SK-N-SH (cell line): ENCODE measurements around the gene EP400.

ENCODE experiments used
- CTCF ChIP-seq: fragments of 200-600 bp; sonication (generic); IDR thresholded peaks from 2 replicates; pipeline ENCODE4 v1.6.1; 2017; ENCODE audit warnings: antibody characterized with exemption, mild to moderate bottlenecking, moderate library complexity
- EZH2phosphoT487 ChIP-seq: fragments of 200-600 bp; sonication (generic); IDR thresholded peaks from 2 replicates; pipeline ENCODE4 v1.6.1; 2017; ENCODE audit warnings: low read depth, mixed run types, mild to moderate bottlenecking, antibody characterized with exemption, moderate library complexity, borderline replicate concordance
- GABPA ChIP-seq: IDR thresholded peaks from 2 replicates; pipeline ENCODE4 v1.4.0; 2012; ENCODE audit warnings: low read depth, mild to moderate bottlenecking
- GATA2 ChIP-seq: sonication (generic); formaldehyde crosslinking; IDR thresholded peaks from 2 replicates; pipeline ENCODE4 v1.5.0; 2020; ENCODE audit warnings: mild to moderate bottlenecking, missing genetic modification reagents
- JUND ChIP-seq: IDR thresholded peaks from 2 replicates; pipeline ENCODE4 v1.4.0; 2012
- MAX ChIP-seq: IDR thresholded peaks from 2 replicates; pipeline ENCODE4 v1.4.0; 2012; ENCODE audit warnings: low read depth
- POLR2AphosphoS5 ChIP-seq: IDR thresholded peaks from 2 replicates; pipeline ENCODE4 v1.6.1; 2012; ENCODE audit warnings: low read depth, low read length
- REST ChIP-seq: IDR thresholded peaks from 2 replicates; pipeline ENCODE4 v1.6.1; 2012; ENCODE audit warnings: mild to moderate bottlenecking, low read depth, low read length, moderate library complexity
- RFX5 ChIP-seq: IDR thresholded peaks from 2 replicates; pipeline ENCODE4 v1.6.1; 2012; ENCODE audit warnings: mild to moderate bottlenecking, improper control_type of control experiment, low read length
- SIN3A ChIP-seq: IDR thresholded peaks from 2 replicates; pipeline ENCODE4 v1.6.1; 2012; ENCODE audit warnings: low read depth, mild to moderate bottlenecking, low read length, moderate library complexity, borderline replicate concordance

- TF ChIP-seq CTCF (no peak), SIN3A (no peak), REST (no peak), JUND (no peak), RFX5 (no peak), MAX (no peak), EZH2phosphoT487 (no peak), POLR2AphosphoS5 (no peak), GATA2 (CRISPR knock-in tag) (no peak), GABPA (no peak)
These were observed 36.1 kb upstream of the EP400 start for GRCh38 chr12:131913666-131914065.
